Adrenal gland (tissue), 12 donors: ENCODE results near the gene SLIT3. TPM values are rescaled to one million over a fixed set of nuclear protein-coding genes. Genes with fewer than 3 reads are reported as not detected.

Experiments used
- DNase-seq, 7 donors: peaks; one replicate each; pipeline ENCODE4 v3.0.0-alpha.2; 2019 to 2020
- H3K27ac ChIP-seq, 5 donors: fragments of 200-600 bp; sonication (generic) in 4 of 5; 1 replicate in 3 of 5; 2 replicates in 2 of 5; pipeline versions ENCODE4 v1.5.1 to v1.8.0; 2016 to 2020; ENCODE audit warnings: mild to moderate bottlenecking in 1 of 5
- H3K27me3 ChIP-seq: fragments of 200-600 bp; 2 replicates; pipeline ENCODE4 v1.8.0; 2021
- H3K36me3 ChIP-seq, 2 donors: fragments of 200-600 bp; replicated peaks in 1 of 2; 1 replicate in 1 of 2; 2 replicates in 1 of 2; pipeline versions ENCODE4 v1.5.1 to v1.8.0; 2018 to 2022
- H3K4me1 ChIP-seq, 2 donors: fragments of 200-600 bp; replicated peaks in 1 of 2; 1 replicate in 1 of 2; 2 replicates in 1 of 2; pipeline versions ENCODE4 v1.5.1 to v1.8.0; 2018 to 2021
- H3K4me3 ChIP-seq, 4 donors: fragments of 200-600 bp; sonication (generic) in 3 of 4; one replicate each; pipeline ENCODE4 v1.5.1; 2016 to 2018
- H3K9me3 ChIP-seq, 3 donors: fragments of 200-600 bp; sonication (generic) in 1 of 3; replicated peaks in 1 of 3; 1 replicate in 2 of 3; 2 replicates in 1 of 3; pipeline versions ENCODE4 v1.5.1 to v1.8.0; 2016 to 2021
- CTCF ChIP-seq, 6 experiments: fragments of 450-650 bp in 4 of 6; fragments of 200-600 bp in 2 of 6; sonication (generic) in 1 of 6; IDR thresholded peaks; 1 replicate in 5 of 6; 2 replicates in 1 of 6; pipeline versions ENCODE4 v1.5.1 to v1.8.0; 2016 to 2021; ENCODE audit warnings: antibody characterized with exemption in 6 of 6, mild to moderate bottlenecking in 2 of 6, moderate library complexity in 1 of 6
- POLR2A ChIP-seq, 2 donors: fragments of 450-650 bp; IDR thresholded peaks; one replicate each; pipeline ENCODE4 v1.6.1; 2017; ENCODE audit warnings: antibody characterized with exemption in 2 of 2, mild to moderate bottlenecking in 2 of 2, moderate library complexity in 1 of 2
- WGBS, 4 donors: extraction: QIAGEN DNeasy Blood & Tissue Kit in 2 of 4; methylation state at CpG; one replicate each; pipeline versions ENCODE4 v1.1.5 to v1.1.7; 2013 to 2017; 5-methylcytosine and 5-hydroxymethylcytosine counted together
- intact Hi-C, 2 donors: fragments of 100-400 bp; cut with DNase I; formaldehyde crosslinking; loops; one replicate each; pipeline versions ENCODE4 v1.14.1 to v1.15.0; 2022 to 2023
- polyA plus RNA-seq, 3 donors: library from polyadenylated mRNA; stranded (reverse); fragments of 200-250 nt in 2 of 3; fragments of 350-450 nt in 1 of 3; fragmentation: Illumina TruSeq in 1 of 3; extraction: RNeasy Lipid Tissue Mini Kit (QIAGEN cat#74804) in 1 of 3; gene quantifications; one replicate each; pipeline ENCODE4 v1.2.3, GENCODE V29; 2013 to 2014
- total RNA-seq, 9 donors: library from RNA; depleted of rRNA in 4 of 9; stranded (reverse); fragments of >200 nt in 4 of 9; fragments of 120-200 nt in 1 of 9; fragmentation: NEBNext Ultra II Directional in 1 of 9; extraction: Animal tissue kit (Norgen Biotek cat#: 25700) in 1 of 9; gene quantifications; one replicate each; pipeline versions ENCODE4 v1.1.0 to v1.2.4, GENCODE V29; 2013 to 2023
- donor health status: healthy with polysubstance abuse.
- donor health status: Bipolar disorder and iron deficiency.
- donor health status: DM: yes; HTN: yes; CAD: no.
- donor health status: DM: no; HTN: no; CAD: no.
- donor health status: DM: no; HTN: no; CAD: no.
- donor health status: DM: yes; HTN: yes; CAD: no.

The SLIT3 gene
- total and polyA plus RNA-seq, 12 donors: 10.0 to 94.1 (median 32.8) TPM

- no peak for TF ChIP-seq POLR2A (IDR thresholded peaks at IDR 0.05)
- no peak for TF ChIP-seq CTCF (IDR thresholded peaks at IDR 0.05)
Measured at GRCh38 chr5:168614661-168615060, 686.3 kb downstream of the SLIT3 start.

GRCh38 chr5:168613996-168614395 lies 686.9 kb downstream of the SLIT3 start:
- no peak for DNase-seq
- H3K9me3 ChIP-seq: no peaks in the 10 kb centered on the region
- H3K4me3 ChIP-seq: no peak overlapping the region
- H3K27ac ChIP-seq: no peak overlapping the region
- TF ChIP-seq CTCF (IDR thresholded peaks at IDR 0.05) (no peak), POLR2A (IDR thresholded peaks at IDR 0.05) (no peak)
- peaks cover 3 to 7% of the 10 kb centered on the region in 2 donors for H3K4me1 ChIP-seq
- no peaks in the 10 kb centered on the region for H3K36me3 ChIP-seq
- intact Hi-C loops: no loop called here
- H3K27me3 ChIP-seq: no peaks in the 10 kb centered on the region
- WGBS, 4 donors: 47 to 62% (median 49%) methylated on average over 1 of the region's 1 CpG

More at GRCh38 chr5:168614661-168615060, 686.3 kb downstream of the SLIT3 start:
- Histone ChIP-seq H3K36me3 (no peaks in the 10 kb centered on the region), H3K4me3 (no peak overlapping the region), H3K27me3 (no peaks in the 10 kb centered on the region), H3K4me1 (peaks cover 3 to 7% of the 10 kb centered on the region in 2 donors), H3K27ac (no peak overlapping the region), H3K9me3 (no peaks in the 10 kb centered on the region)
- DNase-seq: no peak
- intact Hi-C loops: no loop called here
- 89 to 99% (median 95%) methylated on average over 3 to 10 of the region's 10 CpGs for WGBS, 4 donors

- H3K4me3 ChIP-seq: no peak overlapping the region
- H3K27ac ChIP-seq: peak overlapping the region in 3 of 5 donors; percentile 44 to 51 (median 47)
- no peaks in the 10 kb centered on the region for H3K9me3 ChIP-seq
- no peak for TF ChIP-seq CTCF (IDR thresholded peaks at IDR 0.05)
- TF ChIP-seq POLR2A (IDR thresholded peaks at IDR 0.05): no peak
- peaks cover 3 to 7% of the 10 kb centered on the region in 2 donors for H3K4me1 ChIP-seq
- H3K27me3 ChIP-seq: no peaks in the 10 kb centered on the region
- 20 to 37% (median 26%) methylated on average over 2 of the region's 2 CpGs for WGBS, 4 donors
- H3K36me3 ChIP-seq: no peaks in the 10 kb centered on the region
- no peak for DNase-seq
- intact Hi-C loops: no loop called here
Measured at GRCh38 chr5:168613396-168613795, 687.5 kb downstream of the SLIT3 start.

GRCh38 chr5:168612996-168613395 lies 687.9 kb downstream of the SLIT3 start:
- peak in 5 of 7 donors; percentile 41 to 68 (median 57) for DNase-seq
- WGBS, 4 donors: 15 to 21% (median 20%) methylated on average over 2 of the region's 2 CpGs
- Histone ChIP-seq H3K4me3 (no peak overlapping the region), H3K27ac (peak overlapping the region in 3 of 5 donors; percentile 44 to 51 (median 47)), H3K36me3 (no peaks in the 10 kb centered on the region), H3K27me3 (no peaks in the 10 kb centered on the region), H3K4me1 (peaks cover 3 to 7% of the 10 kb centered on the region in 2 donors), H3K9me3 (no peaks in the 10 kb centered on the region)
- intact Hi-C loops: no loop called here
- no peak for TF ChIP-seq POLR2A (IDR thresholded peaks at IDR 0.05)
- no peak for TF ChIP-seq CTCF (IDR thresholded peaks at IDR 0.05)
